ENCODE results near the gene KIF16B.

DNA sequence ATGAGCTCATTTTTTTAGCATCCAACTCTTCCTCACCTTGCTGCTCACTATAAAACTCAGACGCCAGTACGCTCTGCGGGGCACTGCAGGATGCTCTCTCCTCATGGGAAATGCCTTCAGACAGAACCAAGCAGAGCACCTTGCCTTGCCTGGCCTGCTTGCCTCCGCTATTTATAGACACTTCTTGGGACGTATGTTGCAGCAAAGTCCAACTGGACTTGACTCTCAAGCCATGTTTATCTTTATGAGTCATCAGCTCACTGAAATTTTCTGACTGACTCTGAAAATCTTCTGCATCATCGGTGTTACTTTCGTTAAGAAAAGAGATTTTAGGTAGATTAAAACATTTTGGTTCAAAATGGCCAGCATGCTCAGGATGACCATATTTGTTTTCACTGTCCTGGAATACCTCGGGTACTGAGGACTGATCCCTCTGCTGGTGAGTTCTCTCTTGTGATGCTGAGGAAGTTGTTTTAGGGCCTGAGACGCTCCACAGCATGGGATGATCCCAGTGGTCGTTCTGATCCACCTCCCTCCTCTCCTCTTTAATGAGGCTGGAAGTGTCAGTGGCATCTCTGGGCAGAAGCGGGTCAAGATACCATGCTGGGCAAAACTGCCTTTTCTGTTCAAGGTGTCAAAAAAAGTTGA, 204.5 kb downstream of the KIF16B start:
- TF ChIP-seq CTCF (IDR thresholded peaks at IDR 0.05) = no peak
- no peak for TF ChIP-seq POLR2A (IDR thresholded peaks at IDR 0.05)
- no peak for TF ChIP-seq POLR2AphosphoS5 (IDR thresholded peaks at IDR 0.05)
- no peak for TF ChIP-seq EP300 (IDR thresholded peaks at IDR 0.05)

Measured in stomach (tissue), 4 donors.